SK-N-DZ (cell line): Measurements from ENCODE around the gene CACNA1E.

Experiments
- DNase-seq: peaks from one replicate; pipeline ENCODE4 v3.0.0-alpha.2; 2015; ENCODE audit warnings: low spot score

CACNA1E gene

GRCh38 chr1:181767001-181767708 lies 283.8 kb downstream of the CACNA1E start:
- DNase-seq: no peak

DNA sequence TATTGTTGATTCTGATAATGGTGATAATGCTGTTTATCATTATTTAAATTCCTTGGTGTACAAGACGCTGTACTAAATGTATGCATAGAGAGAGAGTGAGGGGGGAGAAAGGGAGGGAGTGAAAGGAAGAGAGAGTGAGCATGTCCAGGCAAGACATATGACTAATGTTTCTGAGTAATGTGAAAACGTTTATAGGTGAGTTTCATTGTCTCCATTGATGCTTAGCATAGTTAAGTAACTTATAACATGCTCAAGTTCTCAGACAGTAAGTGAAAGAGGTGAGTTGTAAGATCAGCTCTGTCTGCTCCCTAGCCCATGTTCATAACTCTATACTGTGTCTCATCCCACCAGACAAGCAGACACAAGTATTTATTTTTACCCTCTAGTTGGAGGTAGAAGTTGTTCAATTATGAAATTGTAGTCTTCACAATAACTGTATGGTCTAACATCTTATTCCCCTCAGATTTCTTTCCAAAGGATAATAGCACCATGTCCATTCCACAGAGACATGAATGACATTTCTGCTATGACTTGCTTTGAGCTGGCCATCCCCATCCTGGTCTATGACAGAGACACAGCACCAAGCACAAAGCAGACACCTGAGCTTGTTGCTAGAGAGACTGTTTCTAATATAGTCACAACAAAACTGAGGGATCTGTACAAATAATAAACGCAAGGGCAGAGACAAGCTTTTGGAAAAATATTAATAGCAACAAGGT lies 285.1 kb downstream of the CACNA1E start:
- DNase-seq: no peak

DNA sequence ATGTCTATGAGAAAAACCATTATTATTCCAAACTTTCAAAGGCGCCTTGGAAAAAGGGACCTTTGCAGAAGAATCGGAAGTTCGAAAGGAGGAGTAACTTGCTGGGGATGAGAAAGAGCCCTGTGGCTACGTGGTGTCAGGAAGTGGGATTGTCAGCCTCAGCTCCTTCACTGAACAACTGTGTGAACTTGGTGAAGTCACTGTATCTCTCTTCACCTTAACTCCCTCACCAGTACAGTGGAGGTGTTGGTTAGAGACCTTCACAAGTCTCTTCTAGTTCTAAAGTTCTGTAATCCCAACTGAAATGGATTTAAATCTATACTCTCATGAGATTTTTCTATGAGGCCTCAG lies 285.6 kb downstream of the CACNA1E start:
- no peak for DNase-seq

- no peak for DNase-seq
Observed at GRCh38 chr1:181769846-181770245, 286.5 kb downstream of the CACNA1E start.

DNA sequence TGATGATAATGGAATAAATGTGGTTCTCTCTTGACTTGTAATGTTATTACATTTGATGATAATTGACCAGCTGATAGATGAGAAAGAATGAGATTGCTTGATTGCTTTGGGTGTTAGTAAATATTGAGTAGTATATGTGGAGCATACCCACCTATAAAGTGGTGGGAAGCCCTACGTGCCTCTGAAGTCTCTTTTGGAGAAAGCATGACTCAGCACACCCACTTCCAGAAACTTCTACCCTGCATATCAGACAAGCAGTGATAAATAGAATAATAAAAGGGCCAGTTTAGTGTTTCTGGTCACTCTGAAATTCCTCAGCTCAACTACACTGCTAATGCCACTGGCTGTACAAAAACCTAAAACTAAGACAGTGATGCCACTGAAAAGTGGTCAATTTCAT lies 289.4 kb downstream of the CACNA1E start:
- DNase-seq: no peak

DNA sequence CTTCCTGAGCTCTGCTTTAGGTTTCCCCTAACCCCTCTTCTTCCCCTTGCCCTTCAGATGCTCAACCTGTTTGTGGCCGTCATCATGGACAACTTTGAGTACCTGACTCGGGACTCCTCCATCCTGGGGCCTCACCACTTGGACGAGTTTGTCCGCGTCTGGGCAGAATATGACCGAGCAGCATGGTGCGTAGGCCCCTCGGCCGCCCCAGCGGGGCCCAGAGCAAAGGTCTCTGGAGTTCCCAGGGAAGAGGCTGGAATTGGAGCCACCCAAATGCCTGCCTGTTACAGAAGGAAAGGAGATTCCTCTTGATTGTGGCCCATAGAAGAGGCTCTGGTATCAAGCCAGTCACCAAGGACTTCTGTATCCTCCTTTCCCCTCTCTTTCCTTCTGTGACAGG lies 292.7 kb downstream of the CACNA1E start:
- DNase-seq: no peak

DNA sequence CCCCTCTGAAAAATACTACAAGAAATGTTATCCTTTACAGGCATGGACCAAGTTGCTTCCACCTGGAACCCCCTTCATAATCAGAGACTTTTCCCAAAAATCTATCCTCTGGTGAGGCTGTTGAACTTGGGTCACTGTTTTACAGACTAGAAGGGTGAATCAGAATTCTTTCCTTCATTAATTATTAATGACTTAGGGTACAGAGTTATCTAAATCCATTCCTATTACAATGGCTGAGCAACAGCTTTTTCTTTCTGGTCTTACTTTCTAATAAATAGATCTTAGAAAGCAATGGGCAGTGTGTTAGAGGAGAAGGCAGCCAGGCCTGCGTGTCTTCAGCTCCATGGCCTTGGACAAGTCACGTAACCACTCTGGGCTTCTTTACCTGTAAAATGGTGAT lies 294.0 kb downstream of the CACNA1E start:
- DNase-seq: no peak

GRCh38 chr1:181777812-181778211 lies 294.5 kb downstream of the CACNA1E start:
- no peak for DNase-seq

GRCh38 chr1:181778640-181779260 lies 295.4 kb downstream of the CACNA1E start:
- no peak for DNase-seq

- DNase-seq: no peak
Observed at GRCh38 chr1:181779343-181779742, 296.0 kb downstream of the CACNA1E start.

- no peak for DNase-seq
Observed at GRCh38 chr1:181783208-181783607, 299.9 kb downstream of the CACNA1E start.

DNA sequence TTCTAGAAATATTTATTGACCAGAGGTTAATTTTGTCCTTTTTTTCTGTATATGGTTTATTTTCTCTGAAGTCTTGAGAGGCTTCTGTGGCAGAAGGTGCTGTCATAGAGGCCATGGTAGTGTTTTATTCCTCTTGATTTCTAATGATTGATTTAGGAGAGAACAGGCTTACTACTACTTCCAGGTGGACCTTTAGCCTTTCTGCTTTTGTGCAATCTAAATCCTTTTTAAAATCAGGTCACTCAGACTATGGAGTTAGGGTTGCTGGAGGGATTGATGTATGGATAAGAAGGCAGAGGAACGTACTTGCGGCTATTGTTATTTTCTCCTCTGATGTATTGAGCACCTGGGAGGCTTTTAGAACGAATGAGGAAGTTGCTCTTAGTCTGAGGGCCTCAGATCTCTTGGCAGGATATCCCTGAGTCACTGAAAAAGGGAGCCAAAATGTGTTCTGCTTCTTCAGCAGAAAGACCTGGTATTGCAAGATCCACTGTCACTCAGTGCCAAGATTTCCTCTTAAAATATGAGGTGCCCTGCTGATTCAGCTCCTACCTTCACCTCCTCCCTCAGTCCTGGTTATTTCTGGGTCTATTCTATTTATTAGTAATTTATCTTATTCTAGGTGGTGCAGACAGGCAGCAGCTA lies 300.8 kb downstream of the CACNA1E start:
- no peak for DNase-seq

DNA sequence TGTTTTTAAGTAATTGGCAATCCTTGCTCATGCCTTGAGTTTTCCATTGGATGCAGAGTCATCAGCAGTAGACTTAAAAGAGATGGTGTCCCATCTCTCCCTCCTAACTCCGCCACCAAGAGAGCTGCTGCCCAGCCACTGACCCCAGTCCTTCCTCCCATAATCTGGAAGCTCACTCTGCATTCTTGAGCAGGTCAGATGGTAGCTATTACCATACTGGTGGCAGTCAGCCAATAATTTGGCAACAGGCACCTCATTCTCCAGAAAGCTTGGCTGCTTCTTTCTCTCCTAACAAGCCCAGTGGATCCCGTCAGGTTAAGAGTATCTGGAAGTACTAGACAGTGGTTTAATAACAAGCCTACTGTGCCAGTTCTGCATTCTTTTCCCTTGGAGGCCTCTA lies 306.1 kb downstream of the CACNA1E start:
- DNase-seq: no peak

DNA sequence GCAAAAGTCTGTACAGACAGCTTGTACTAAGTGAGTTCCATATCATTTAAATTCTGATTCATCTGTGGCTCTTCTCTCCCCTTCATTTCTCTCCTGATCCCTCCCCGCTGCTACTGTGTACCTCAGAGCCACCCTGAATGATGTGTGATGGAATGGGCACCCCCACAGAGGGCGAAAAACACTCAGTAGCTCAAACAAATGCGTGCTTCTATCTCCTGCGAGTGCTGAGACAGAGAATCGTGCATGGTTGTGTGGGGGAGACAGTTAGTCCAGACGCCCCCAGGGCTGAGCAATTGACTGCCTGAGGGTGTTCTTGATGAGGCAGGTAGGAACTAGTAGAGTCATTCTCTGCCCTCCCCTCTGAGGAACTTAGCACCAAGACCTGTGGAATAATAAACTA lies 308.4 kb downstream of the CACNA1E start:
- no peak for DNase-seq

DNA sequence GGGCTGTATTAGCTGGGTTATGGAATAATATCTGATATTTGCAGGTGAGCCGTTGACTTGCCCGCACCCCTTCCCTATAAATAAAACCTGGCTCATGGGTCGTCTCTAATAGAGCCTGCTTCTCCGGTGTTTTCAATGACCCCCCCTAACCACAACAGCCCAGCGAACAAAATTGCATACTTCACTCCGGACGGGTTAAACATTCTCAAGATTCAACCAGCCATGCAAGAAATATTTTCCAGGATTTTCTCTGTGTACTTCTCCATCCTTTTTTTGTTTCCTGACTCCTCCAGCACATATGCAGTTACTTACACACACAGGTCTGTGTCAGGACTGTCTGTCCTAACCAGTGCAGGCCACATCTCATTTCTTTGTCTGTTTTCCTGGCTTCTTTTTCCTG lies 310.5 kb downstream of the CACNA1E start:
- no peak for DNase-seq

GRCh38 chr1:181794332-181794731 lies 311.0 kb downstream of the CACNA1E start:
- DNase-seq: no peak

DNA sequence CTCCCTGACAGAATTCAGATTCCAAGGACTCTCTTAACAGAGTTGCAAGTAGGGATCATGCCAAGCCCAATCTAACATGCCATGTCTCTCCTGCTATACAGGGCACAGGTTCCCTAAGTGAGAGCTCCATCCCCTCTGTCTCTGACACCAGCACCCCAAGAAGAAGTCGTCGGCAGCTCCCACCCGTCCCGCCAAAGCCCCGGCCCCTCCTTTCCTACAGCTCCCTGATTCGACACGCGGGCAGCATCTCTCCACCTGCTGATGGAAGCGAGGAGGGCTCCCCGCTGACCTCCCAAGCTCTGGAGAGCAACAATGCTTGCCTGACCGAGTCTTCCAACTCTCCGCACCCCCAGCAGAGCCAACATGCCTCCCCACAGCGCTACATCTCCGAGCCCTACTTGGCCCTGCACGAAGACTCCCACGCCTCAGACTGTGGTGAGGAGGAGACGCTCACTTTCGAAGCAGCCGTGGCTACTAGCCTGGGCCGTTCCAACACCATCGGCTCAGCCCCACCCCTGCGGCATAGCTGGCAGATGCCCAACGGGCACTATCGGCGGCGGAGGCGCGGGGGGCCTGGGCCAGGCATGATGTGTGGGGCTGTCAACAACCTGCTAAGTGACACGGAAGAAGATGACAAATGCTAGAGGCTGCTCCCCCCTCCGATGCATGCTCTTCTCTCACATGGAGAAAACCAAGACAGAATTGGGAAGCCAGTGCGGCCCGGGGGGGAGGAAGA lies 315.0 kb downstream of the CACNA1E start:
- DNase-seq: no peak

DNA sequence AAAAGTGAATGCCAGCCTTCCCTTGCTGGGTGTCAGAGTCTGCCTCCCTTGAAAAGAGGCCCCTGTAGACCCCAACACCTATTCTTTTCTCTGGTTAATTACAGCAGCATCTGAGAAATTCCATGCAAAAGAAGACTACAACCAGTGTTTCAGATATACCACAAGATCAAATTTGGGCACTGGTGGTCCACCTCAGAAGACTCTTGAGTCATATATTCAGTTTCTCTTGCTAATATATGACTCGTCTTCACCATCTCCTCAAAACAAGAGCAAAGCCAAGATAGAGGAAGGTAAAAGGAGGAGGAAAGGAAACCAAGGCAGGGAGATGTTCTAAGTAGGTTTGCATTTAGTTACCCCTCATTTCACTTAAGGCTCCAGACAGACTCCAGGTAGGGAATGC lies 318.3 kb downstream of the CACNA1E start:
- no peak for DNase-seq

DNA sequence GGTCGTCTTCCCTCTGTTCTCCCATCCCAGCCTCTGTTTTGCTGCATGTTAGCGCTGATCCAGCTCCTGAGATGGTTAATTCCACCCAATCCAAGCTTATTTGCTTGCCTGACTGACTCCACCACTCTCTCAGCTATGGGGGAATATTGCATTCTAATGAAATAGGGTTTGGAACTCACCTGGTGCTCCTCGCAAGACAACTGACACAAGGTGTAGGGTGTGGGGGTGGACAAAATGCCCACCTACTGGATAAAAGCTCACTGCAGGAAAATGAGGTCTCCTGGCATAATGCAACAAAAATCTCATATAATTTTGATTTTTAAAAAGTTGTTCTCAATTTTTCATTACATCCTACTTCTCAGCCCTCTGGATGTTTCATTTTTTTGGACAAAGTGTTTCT lies 319.1 kb downstream of the CACNA1E start:
- DNase-seq: no peak

GRCh38 chr1:181803421-181803820 lies 320.1 kb downstream of the CACNA1E start:
- DNase-seq: no peak

- DNase-seq: no peak
Observed at GRCh38 chr1:181804989-181805388, 321.7 kb downstream of the CACNA1E start.

- no peak for DNase-seq
Observed at GRCh38 chr1:181806746-181807145, 323.4 kb downstream of the CACNA1E start.
